ENCODE measurements around the gene MAPK13.

MAPK13 gene

DNA sequence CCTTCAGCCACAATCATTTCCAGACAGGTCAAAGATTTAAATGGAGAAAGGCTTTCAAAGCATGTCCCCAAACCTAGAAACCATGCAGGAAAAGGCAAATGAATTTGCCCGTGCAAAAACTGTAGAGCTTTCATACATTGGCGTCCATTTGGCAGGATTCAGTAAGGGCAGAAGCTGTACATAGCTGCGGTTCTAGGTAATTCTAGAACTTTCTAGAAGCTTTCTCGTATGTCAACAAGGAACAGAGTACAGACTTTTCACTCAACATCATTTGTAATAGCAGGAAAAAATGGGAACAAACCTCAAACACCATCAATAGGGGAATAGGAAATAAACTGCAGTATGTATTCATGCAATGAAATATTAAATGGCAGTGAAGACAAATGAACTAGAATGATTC lies 11.1 kb upstream of the MAPK13 start:
- no peak for DNase-seq (ENCODE audit: low spot score)
- in situ Hi-C loops (cut with MboI; ENCODE audit: low pct_unique_long_range_greater_than_20kb, low sequenced_read_pairs, unreplicated experiment), result no loop called here
- TF ChIP-seq, protein P1, sequence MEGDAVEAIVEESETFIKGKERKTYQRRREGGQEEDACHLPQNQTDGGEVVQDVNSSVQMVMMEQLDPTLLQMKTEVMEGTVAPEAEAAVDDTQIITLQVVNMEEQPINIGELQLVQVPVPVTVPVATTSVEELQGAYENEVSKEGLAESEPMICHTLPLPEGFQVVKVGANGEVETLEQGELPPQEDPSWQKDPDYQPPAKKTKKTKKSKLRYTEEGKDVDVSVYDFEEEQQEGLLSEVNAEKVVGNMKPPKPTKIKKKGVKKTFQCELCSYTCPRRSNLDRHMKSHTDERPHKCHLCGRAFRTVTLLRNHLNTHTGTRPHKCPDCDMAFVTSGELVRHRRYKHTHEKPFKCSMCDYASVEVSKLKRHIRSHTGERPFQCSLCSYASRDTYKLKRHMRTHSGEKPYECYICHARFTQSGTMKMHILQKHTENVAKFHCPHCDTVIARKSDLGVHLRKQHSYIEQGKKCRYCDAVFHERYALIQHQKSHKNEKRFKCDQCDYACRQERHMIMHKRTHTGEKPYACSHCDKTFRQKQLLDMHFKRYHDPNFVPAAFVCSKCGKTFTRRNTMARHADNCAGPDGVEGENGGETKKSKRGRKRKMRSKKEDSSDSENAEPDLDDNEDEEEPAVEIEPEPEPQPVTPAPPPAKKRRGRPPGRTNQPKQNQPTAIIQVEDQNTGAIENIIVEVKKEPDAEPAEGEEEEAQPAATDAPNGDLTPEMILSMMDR (IDR thresholded peaks at IDR 0.05; ENCODE audit: extremely low read depth, insufficient read depth, missing control alignments), result no peak

DNA sequence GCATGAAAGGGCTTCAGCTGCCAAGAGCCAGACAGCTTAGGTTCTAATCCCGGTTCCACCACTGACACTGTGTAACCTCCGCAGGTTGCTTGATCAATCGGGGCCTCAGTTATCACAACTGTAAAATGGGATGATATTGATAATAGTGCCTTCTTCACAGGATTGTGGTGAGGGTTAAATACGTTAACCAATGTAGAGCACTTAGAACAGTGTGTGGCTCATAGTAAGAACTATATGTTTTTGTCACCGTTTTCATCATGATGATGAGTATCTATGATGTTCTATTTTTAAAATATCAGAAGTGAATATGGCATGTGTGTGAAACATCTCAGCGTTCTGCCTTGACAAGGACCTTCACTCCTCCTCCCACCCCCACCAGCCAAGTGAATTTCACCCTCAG lies 10.3 kb upstream of the MAPK13 start:
- TF ChIP-seq, protein P1 (IDR thresholded peaks at IDR 0.05; ENCODE audit: extremely low read depth, insufficient read depth, missing control alignments), result no peak
- in situ Hi-C loops (cut with MboI; ENCODE audit: low pct_unique_long_range_greater_than_20kb, low sequenced_read_pairs, unreplicated experiment), result loop anchor here (10.0 kb wide), 1 partner anchor 225 kb away; no protein-coding TSS in a partner anchor

DNA sequence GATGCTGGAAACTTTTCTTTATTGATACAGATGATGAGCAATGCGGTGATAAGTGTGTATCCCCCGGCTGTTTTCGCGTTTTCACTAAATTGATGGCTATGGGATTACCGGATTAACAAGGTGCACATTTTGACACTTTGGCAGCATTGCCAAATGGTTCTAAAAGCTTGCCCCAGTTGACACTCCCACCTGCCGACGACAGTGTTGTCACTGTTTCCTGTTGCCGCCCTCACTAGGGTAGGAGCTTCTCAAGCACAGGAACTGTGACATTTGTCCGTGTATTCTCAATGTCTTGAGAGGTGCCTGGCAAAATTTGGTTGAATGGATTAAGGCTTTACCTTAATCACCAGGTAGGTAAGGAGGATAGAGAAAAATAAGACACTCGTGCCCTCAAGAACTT lies 9.8 kb upstream of the MAPK13 start:
- no peak for DNase-seq (ENCODE audit: low spot score)
- in situ Hi-C loops (cut with MboI; ENCODE audit: low pct_unique_long_range_greater_than_20kb, low sequenced_read_pairs, unreplicated experiment), result loop anchor here (10.0 kb wide), 1 partner anchor 224 kb away; no protein-coding TSS in a partner anchor
- TF ChIP-seq, protein P1 (IDR thresholded peaks at IDR 0.05; ENCODE audit: extremely low read depth, insufficient read depth, missing control alignments), result no peak

More for the DNA sequence above, 10.3 kb upstream of the MAPK13 start:
- DNase-seq (ENCODE audit: low spot score), result no peak

DNA sequence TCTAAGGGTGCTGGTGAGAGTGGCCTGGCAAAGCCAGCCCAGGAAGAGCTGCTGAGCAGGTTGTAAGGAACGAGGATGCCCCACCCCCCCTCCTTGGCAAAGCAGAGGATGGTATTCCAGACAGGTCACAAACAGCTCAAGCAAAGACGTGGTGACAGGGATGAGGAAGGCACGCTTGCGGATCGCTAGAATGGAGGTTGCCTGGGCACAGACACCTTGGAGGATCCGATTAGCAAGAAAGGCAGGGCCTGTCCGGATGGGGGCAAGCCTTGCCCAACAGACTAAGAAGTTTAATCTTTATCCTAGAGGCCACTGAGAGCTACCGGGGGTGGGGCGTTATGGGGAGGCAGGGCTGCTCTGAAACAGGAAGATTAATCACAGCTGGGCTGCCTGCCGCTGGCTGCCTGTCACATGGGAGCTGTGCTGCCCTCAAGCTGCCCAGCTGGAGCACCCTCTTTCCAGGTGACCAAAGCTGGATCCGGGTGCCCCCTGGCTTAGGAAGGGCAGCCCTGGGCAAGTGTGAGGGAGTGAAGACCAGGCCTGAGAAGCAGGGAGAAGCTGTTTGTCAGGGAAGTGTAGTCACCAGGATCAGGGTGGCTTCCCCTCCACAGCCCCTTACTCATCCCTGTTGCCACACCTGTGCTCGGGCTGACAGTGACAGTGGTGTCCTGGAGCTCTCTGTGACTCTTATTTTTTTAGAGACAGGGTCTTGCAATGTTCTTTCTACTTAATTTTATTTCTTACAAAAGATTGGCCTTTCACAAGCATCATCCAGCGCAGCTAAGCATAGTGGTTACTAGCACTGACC lies 9.1 kb upstream of the MAPK13 start:
- TF ChIP-seq, protein P1 (IDR thresholded peaks at IDR 0.05; ENCODE audit: extremely low read depth, insufficient read depth, missing control alignments), result no peak
- in situ Hi-C loops (cut with MboI; ENCODE audit: low pct_unique_long_range_greater_than_20kb, low sequenced_read_pairs, unreplicated experiment), result loop anchor here (10.0 kb wide), 1 partner anchor 224 kb away; no protein-coding TSS in a partner anchor
- no peak for DNase-seq (ENCODE audit: low spot score)

DNA sequence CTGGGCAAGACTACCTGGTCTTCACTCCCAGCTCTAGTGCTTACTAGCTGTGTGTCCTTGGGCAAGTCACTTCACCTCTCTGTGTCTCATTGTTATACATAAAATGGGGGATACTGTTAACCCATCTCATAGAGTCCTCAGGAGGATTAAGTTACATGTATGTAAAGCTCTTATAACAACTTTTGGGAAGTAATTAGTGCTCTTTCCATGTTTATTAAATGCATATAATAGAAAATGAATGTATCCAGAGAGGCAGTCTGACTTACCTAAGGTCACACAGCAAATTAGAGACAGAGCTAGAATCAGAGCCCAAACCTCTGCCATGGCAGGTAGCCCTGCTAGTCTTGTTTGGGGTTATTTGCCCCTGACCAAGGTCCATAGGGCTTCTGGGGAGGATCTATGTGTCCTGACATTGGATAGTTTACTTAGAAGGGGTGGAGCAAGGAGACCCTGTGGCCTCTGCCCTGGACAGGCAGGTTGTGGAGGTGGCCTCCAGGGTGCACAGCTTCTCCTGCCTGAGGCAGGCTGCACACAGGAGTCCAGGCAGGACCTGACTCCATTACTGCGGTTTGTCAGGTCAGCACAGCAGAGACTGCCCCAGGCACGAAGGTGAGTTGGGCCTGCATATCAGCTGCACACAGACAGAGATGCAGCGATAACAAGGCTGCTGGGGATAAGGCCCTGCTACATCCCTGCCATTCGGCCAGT lies 8.4 kb upstream of the MAPK13 start:
- no peak for DNase-seq (ENCODE audit: low spot score)
- in situ Hi-C loops (cut with MboI; ENCODE audit: low pct_unique_long_range_greater_than_20kb, low sequenced_read_pairs, unreplicated experiment), result loop anchor here (10.0 kb wide), 1 partner anchor 223 kb away; no protein-coding TSS in a partner anchor
- TF ChIP-seq, protein P1 (IDR thresholded peaks at IDR 0.05; ENCODE audit: extremely low read depth, insufficient read depth, missing control alignments), result no peak

DNA sequence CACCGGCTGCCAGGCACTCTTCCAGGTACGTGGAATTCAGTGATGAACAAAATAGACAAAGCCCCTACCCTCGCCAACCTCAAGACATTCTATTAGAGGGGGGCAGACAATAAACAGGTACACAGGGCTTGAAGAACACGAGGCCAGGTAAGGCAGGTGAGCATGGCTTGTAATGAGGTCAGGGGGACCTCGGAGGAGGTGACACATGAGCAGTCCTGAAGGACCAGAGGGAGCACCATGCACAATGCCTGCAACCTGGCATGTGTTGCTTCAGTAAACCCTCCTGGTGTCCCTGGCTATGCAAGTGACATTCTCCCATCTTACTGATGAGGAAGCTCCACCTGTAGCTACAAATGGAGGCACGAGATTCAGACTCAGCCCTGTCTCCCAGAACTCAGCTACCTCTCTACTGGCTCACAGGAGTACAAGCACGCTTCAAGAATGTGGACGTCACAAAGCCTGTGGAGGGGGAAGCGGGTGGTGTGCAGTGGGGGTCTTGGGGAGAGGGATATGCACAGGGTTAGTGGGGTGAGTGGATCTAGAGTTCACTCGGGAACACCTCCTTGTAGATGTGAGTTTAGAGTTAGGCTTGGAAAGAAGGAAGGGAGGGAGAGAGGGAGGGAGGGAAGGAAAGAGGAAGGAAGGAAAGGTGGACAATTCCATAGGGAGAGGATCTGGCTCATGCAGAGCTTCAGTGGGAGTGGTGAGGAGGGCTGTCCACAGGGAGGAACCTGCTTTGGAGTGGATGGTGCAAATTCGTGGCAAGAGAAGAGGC lies 7.6 kb upstream of the MAPK13 start:
- TF ChIP-seq, protein P1 (IDR thresholded peaks at IDR 0.05; ENCODE audit: extremely low read depth, insufficient read depth, missing control alignments), result no peak

More for the DNA sequence above, 7.6 kb upstream of the MAPK13 start:
- no peak for DNase-seq (ENCODE audit: low spot score)
- in situ Hi-C loops (cut with MboI; ENCODE audit: low pct_unique_long_range_greater_than_20kb, low sequenced_read_pairs, unreplicated experiment), result loop anchor here (10.0 kb wide), 1 partner anchor 222 kb away; no protein-coding TSS in a partner anchor

All from GM13977 (cell line).